HCT116 (cell line): ENCODE results near the gene GNAI3.

Experiments
- CEBPB ChIP-seq: IDR thresholded peaks from 2 replicates; pipeline ENCODE4 v1.6.1; 2012; ENCODE audit warnings: low read depth
- CTCF ChIP-seq, 3 experiments: fragments of 200-600 bp in 1 of 3; sonication (generic) in 1 of 3; IDR thresholded peaks in 2 of 3; conservative IDR thresholded peaks in 1 of 3; 2 replicates each; pipeline ENCODE4 v1.5.1; 2012 to 2017; ENCODE audit warnings: low read depth in 2 of 3, low read length in 2 of 3, antibody characterized with exemption in 1 of 3, borderline replicate concordance in 1 of 3, control low read depth in 1 of 3, mild to moderate bottlenecking in 1 of 3, mixed read lengths in 1 of 3, mixed run types in 1 of 3, moderate library complexity in 1 of 3; ENCODE audit not compliant: insufficient read depth in 1 of 3
- POLR2A ChIP-seq: IDR thresholded peaks from 2 replicates; pipeline ENCODE4 v1.7.0; 2011; ENCODE audit warnings: borderline replicate concordance; ENCODE audit not compliant: insufficient read depth, insufficient read length; ENCODE audit errors: extremely low read depth
- RAD21 ChIP-seq: IDR thresholded peaks from 2 replicates; pipeline ENCODE4 v1.6.1; 2012; ENCODE audit warnings: low read depth, mild to moderate bottlenecking
- SIN3A ChIP-seq: IDR thresholded peaks from 2 replicates; pipeline ENCODE4 v1.6.1; 2012; ENCODE audit warnings: low read depth
- SRF ChIP-seq: IDR thresholded peaks from 2 replicates; pipeline ENCODE4 v1.6.1; 2012; ENCODE audit warnings: low read depth
- TF ChIP-seq, protein P1 (sequence below): IDR thresholded peaks from 2 replicates; pipeline ENCODE4 v1.6.1; 2011; ENCODE audit warnings: mild to moderate bottlenecking, low read length, moderate library complexity; ENCODE audit not compliant: insufficient replicate concordance; ENCODE audit errors: extremely low read depth

DNA sequence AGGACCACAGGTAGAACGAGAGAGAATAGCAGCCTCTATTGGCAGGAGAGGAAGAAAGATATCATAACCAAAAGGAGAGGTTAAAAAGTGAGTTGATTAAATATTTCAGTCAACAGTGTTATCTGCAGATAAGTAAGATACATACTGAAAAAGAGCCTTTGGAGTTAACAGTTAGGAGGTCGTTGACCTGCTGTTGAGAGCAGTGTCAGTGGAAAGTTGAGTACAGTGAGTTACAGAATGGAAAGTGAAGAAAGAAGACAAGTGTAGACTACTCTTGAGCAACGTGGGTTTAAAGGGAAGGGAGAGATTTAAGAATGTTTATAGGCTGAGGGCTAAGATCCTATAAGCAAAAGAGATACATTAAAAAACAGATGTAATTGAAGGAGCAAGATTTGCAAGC, 40.8 kb downstream of the GNAI3 start:
- TF ChIP-seq POLR2A (no peak), CEBPB (no peak), CTCF (IDR thresholded peaks at IDR 0.05 in 2 of 3, conservative IDR thresholded peaks at IDR 0.05 in 1 of 3; ENCODE audit: borderline replicate concordance in 1 of 3, insufficient read depth in 1 of 3, low read depth in 2 of 3, low read length in 2 of 3) (no peak), SRF (no peak), RAD21 (no peak), SIN3A (no peak)
- TF ChIP-seq, protein P1, sequence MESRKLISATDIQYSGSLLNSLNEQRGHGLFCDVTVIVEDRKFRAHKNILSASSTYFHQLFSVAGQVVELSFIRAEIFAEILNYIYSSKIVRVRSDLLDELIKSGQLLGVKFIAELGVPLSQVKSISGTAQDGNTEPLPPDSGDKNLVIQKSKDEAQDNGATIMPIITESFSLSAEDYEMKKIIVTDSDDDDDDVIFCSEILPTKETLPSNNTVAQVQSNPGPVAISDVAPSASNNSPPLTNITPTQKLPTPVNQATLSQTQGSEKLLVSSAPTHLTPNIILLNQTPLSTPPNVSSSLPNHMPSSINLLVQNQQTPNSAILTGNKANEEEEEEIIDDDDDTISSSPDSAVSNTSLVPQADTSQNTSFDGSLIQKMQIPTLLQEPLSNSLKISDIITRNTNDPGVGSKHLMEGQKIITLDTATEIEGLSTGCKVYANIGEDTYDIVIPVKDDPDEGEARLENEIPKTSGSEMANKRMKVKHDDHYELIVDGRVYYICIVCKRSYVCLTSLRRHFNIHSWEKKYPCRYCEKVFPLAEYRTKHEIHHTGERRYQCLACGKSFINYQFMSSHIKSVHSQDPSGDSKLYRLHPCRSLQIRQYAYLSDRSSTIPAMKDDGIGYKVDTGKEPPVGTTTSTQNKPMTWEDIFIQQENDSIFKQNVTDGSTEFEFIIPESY = no peak
